ENCODE data around the gene ETFA.

DNA sequence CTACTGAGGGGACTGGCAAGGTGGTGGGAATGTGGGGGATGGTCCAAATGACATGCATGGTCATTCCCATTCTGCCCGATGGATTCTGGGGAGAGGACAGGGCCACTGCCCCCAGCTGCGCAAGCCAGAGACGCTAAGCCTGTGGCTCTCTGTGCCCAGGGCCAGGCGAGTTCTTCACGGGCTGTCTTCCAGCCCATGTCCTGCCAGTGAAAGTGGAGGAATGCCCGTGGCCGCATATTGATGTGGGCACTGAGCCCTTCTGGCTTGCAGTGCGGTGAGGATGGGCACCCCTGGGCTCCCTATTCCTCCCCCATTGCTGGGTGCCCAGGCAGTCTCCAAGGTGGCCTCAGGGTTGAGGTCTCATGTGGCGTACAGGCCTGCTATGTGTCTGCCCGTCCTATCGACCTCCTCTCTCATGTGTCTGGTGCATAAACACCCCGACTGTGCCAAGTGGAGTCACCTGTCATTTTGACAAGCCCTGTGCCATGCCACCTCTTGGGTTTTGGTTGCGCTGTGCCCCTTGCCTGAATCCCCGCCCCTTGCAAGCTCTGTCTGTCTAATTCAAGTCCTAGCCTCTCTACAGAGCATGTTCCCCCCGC, 134.7 kb downstream of the ETFA start:
- TF ChIP-seq, protein P1, sequence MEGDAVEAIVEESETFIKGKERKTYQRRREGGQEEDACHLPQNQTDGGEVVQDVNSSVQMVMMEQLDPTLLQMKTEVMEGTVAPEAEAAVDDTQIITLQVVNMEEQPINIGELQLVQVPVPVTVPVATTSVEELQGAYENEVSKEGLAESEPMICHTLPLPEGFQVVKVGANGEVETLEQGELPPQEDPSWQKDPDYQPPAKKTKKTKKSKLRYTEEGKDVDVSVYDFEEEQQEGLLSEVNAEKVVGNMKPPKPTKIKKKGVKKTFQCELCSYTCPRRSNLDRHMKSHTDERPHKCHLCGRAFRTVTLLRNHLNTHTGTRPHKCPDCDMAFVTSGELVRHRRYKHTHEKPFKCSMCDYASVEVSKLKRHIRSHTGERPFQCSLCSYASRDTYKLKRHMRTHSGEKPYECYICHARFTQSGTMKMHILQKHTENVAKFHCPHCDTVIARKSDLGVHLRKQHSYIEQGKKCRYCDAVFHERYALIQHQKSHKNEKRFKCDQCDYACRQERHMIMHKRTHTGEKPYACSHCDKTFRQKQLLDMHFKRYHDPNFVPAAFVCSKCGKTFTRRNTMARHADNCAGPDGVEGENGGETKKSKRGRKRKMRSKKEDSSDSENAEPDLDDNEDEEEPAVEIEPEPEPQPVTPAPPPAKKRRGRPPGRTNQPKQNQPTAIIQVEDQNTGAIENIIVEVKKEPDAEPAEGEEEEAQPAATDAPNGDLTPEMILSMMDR (IDR thresholded peaks at IDR 0.05) = no peak
- no peak for TF ChIP-seq POLR2A (IDR thresholded peaks at IDR 0.05)

All from thyroid gland (tissue), 4 donors.